Hepatocyte (in vitro differentiated cells): ENCODE results near the gene ESPL1. TPM values are rescaled to one million over a fixed set of nuclear protein-coding genes. Genes with fewer than 3 reads are reported as not detected.

Experiments
- DNase-seq: peaks from one replicate; pipeline ENCODE4 v3.0.0-alpha.2; 2016; ENCODE audit warnings: low spot score
- H2AFZ ChIP-seq: fragments of 200-600 bp; sonication (generic); 2 replicates; pipeline ENCODE4 v1.6.0; 2016; ENCODE audit warnings: antibody characterized with exemption, mild to moderate bottlenecking
- H3K27ac ChIP-seq: fragments of 200-600 bp; sonication (generic); 2 replicates; pipeline ENCODE4 v1.5.1; 2016; ENCODE audit warnings: mild to moderate bottlenecking
- H3K27me3 ChIP-seq: fragments of 200-600 bp; sonication (generic); 2 replicates; pipeline ENCODE4 v1.6.1; 2016
- H3K36me3 ChIP-seq: fragments of 200-600 bp; sonication (generic); replicated peaks from 2 replicates; pipeline ENCODE4 v1.5.1; 2016; ENCODE audit warnings: low read depth; ENCODE audit not compliant: insufficient read depth
- H3K4me1 ChIP-seq: fragments of 200-600 bp; sonication (generic); 2 replicates; pipeline ENCODE4 v1.5.1; 2016; ENCODE audit warnings: mild to moderate bottlenecking, moderate library complexity; ENCODE audit not compliant: insufficient read depth
- H3K4me2 ChIP-seq: fragments of 200-600 bp; sonication (generic); 2 replicates; pipeline ENCODE4 v1.6.0; 2016
- H3K4me3 ChIP-seq: fragments of 200-600 bp; sonication (generic); 2 replicates; pipeline ENCODE4 v1.5.1; 2016; ENCODE audit warnings: mild to moderate bottlenecking
- H3K79me2 ChIP-seq: fragments of 200-600 bp; sonication (generic); 2 replicates; pipeline ENCODE4 v1.6.0; 2017; ENCODE audit warnings: mild to moderate bottlenecking
- H3K9me2 ChIP-seq: fragments of 200-600 bp; sonication (generic); replicated peaks from 2 replicates; pipeline ENCODE4 v1.6.0; 2017; ENCODE audit warnings: mild to moderate bottlenecking; ENCODE audit not compliant: insufficient read depth
- H3K9me3 ChIP-seq: fragments of 200-600 bp; sonication (generic); 2 replicates; pipeline ENCODE4 v1.5.1; 2016; ENCODE audit warnings: low read depth, mild to moderate bottlenecking
- H4K20me1 ChIP-seq: fragments of 200-600 bp; sonication (generic); 2 replicates; pipeline ENCODE4 v1.6.0; 2016; ENCODE audit warnings: mild to moderate bottlenecking; ENCODE audit not compliant: insufficient read depth, poor library complexity, severe bottlenecking
- CTCF ChIP-seq: fragments of 200-600 bp; sonication (generic); IDR thresholded peaks from 2 replicates; pipeline ENCODE4 v1.5.1; 2016; ENCODE audit warnings: antibody characterized with exemption, mild to moderate bottlenecking; ENCODE audit not compliant: poor library complexity
- EZH2 ChIP-seq: fragments of 200-600 bp; sonication (generic); IDR thresholded peaks from 2 replicates; pipeline ENCODE4 v1.6.1; 2016; ENCODE audit warnings: antibody characterized with exemption, mild to moderate bottlenecking, borderline replicate concordance
- EZH2phosphoT487 ChIP-seq: fragments of 200-600 bp; sonication (generic); IDR thresholded peaks from one replicate; pipeline ENCODE4 v1.6.1; 2018; ENCODE audit warnings: antibody characterized with exemption, mild to moderate bottlenecking, low read depth, moderate library complexity; ENCODE audit not compliant: unreplicated experiment, severe bottlenecking
- WGBS: methylation state at CpG from one replicate; pipeline ENCODE4 v1.1.6; 2016; ENCODE audit warnings: low lambda C conversion rate; ENCODE audit errors: missing lambda C conversion rate; 5-methylcytosine and 5-hydroxymethylcytosine counted together
- polyA plus RNA-seq: library from polyadenylated mRNA; unstranded; fragments of >200 nt; fragmentation: Nextera tagmentation; extraction: Ambion mirVana; gene quantifications from 2 replicates; pipeline ENCODE4 v1.2.1, GENCODE V29; 2016
- total RNA-seq: library from RNA; depleted of rRNA; stranded (reverse); fragments of >200 nt; gene quantifications from 2 replicates; pipeline ENCODE4 v1.2.3, GENCODE V29; 2014

The ESPL1 gene
- total and polyA plus RNA-seq, 2 experiments from 2014 or later = 5.8 to 7.6 TPM

GRCh38 chr12:53224061-53224896 lies 43.8 kb upstream of the ESPL1 start:
- H4K20me1 ChIP-seq = no peaks in the 10 kb centered on the region
- 60% methylated on average over 10 of the region's 11 CpGs for WGBS
- H3K4me2 ChIP-seq = peak overlapping the region; percentile 98

GRCh38 chr12:53224897-53225634 lies 43.0 kb upstream of the ESPL1 start:
- Histone ChIP-seq H2AFZ (no peak overlapping the region), H3K27me3 (no peaks in the 10 kb centered on the region), H4K20me1 (no peaks in the 10 kb centered on the region), H3K27ac (peak overlapping the region; percentile 100), H3K9me2 (no peaks in the 10 kb centered on the region), H3K4me1 (peaks cover 42% of the 10 kb centered on the region), H3K9me3 (no peaks in the 10 kb centered on the region), H3K4me3 (no peak overlapping the region), H3K36me3 (no peaks in the 10 kb centered on the region), H3K79me2 (peaks cover 2% of the 10 kb centered on the region), H3K4me2 (peak overlapping the region; percentile 98)
- no peak for DNase-seq
- WGBS = 80% methylated on average over 10 of the region's 10 CpGs
- TF ChIP-seq EZH2 (no peak), CTCF (no peak), EZH2phosphoT487 (no peak)

More at GRCh38 chr12:53224061-53224896, 43.8 kb upstream of the ESPL1 start:
- no peaks in the 10 kb centered on the region for H3K9me2 ChIP-seq
- H3K9me3 ChIP-seq = no peaks in the 10 kb centered on the region
- H3K27ac ChIP-seq = peak overlapping the region; percentile 100
- H2AFZ ChIP-seq = no peak overlapping the region
- peaks cover 42% of the 10 kb centered on the region for H3K4me1 ChIP-seq
- no peak overlapping the region for H3K4me3 ChIP-seq
- no peaks in the 10 kb centered on the region for H3K27me3 ChIP-seq
- peaks cover 10% of the 10 kb centered on the region for H3K79me2 ChIP-seq
- peak; percentile 75 for DNase-seq
- peak; percentile 21 for TF ChIP-seq CTCF
- no peak for TF ChIP-seq EZH2phosphoT487
- TF ChIP-seq EZH2 = no peak
- no peaks in the 10 kb centered on the region for H3K36me3 ChIP-seq

- Histone ChIP-seq H3K27ac (peak overlapping the region; percentile 100), H3K36me3 (no peaks in the 10 kb centered on the region), H4K20me1 (no peaks in the 10 kb centered on the region), H3K4me1 (peaks cover 42% of the 10 kb centered on the region), H3K9me2 (no peaks in the 10 kb centered on the region), H3K4me2 (peak overlapping the region; percentile 60), H3K79me2 (peaks cover 6% of the 10 kb centered on the region), H3K9me3 (no peaks in the 10 kb centered on the region), H3K27me3 (no peaks in the 10 kb centered on the region), H3K4me3 (no peak overlapping the region), H2AFZ (no peak overlapping the region)
- TF ChIP-seq EZH2phosphoT487 (no peak), EZH2 (no peak), CTCF (no peak)
- WGBS = 88% methylated on average over 10 of the region's 10 CpGs
- DNase-seq = no peak
Observed at GRCh38 chr12:53225635-53226424, 42.3 kb upstream of the ESPL1 start.
